GM12801 (cell line): ENCODE results near the gene LEPROT.

Experiments used
- TF ChIP-seq, protein P1 (sequence below): IDR thresholded peaks from one replicate; pipeline ENCODE4 v1.5.1; 2011; ENCODE audit warnings: control low read depth; ENCODE audit not compliant: insufficient read length; ENCODE audit errors: extremely low read depth

The LEPROT gene

DNA sequence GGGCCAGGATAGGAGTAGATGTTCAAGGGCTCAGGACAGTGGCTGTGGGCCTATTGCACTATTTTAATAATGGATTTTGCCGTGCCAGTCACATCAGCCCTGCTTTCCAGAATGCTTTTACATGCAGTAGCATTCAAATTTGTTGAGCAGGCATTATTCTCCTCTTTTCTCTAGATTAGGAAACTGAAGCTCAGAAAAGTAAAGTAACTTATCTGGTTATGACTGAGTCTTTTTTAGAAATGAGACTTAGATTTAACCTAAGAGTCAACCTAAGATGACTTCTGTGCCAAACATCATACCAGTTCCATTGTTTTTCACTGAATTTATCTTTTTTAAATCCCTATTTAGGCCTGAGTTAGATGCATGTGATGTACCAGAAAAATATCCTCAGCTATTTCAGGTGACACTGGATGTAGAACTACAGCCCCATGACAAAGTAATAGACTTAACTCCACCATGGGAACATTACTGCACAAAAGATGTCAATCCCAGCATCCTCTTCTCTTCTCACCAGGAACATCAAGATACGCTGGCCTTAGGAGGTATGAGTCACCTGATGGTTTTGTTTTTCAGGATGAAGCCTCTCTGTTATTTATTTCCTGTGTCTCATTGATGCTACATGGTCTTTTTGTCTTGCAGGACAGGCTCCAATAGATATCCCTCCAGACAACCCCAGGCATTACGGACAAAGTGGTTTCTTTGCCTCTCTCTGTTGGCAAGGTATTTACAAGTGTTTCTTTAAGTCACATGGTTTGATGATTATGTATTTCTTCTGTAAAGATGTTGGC lies 31.4 kb upstream of the LEPROT start:
- TF ChIP-seq, protein P1, sequence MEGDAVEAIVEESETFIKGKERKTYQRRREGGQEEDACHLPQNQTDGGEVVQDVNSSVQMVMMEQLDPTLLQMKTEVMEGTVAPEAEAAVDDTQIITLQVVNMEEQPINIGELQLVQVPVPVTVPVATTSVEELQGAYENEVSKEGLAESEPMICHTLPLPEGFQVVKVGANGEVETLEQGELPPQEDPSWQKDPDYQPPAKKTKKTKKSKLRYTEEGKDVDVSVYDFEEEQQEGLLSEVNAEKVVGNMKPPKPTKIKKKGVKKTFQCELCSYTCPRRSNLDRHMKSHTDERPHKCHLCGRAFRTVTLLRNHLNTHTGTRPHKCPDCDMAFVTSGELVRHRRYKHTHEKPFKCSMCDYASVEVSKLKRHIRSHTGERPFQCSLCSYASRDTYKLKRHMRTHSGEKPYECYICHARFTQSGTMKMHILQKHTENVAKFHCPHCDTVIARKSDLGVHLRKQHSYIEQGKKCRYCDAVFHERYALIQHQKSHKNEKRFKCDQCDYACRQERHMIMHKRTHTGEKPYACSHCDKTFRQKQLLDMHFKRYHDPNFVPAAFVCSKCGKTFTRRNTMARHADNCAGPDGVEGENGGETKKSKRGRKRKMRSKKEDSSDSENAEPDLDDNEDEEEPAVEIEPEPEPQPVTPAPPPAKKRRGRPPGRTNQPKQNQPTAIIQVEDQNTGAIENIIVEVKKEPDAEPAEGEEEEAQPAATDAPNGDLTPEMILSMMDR, result no peak

DNA sequence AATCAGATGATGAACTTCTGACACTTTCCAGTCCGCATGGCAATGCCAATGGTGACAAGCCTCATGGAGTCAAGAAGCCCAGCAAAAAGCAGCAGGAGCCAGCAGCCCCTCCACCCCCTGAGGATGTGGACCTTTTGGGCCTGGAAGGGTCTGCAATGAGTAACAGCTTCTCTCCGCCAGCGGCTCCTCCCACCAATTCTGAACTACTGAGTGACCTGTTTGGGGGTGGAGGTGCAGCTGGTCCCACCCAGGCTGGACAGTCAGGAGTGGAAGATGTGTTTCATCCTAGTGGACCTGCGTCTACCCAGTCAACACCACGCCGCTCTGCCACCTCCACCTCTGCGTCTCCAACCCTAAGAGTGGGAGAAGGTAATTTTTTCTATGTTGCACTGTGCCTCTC lies 28.0 kb upstream of the LEPROT start:
- TF ChIP-seq, protein P1, result no peak

DNA sequence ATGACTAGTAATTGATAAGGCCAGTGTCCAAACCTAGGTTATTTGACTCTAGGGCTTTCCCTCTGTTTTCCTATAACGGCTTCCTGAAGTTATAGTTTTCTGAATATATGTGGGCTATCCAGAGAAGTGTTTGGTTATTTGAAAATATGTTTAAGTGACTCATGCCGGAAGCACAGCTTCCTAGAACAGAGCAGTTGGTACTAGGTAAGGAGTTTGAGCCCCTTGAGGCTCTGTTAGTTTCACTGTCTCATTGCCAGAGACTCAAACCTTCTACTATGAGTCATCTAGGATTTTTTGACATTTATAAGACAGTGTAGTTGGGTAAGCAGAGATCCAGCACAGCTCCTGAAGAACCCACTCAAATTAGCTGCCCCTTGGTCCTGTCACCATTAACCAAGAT lies 27.1 kb upstream of the LEPROT start:
- TF ChIP-seq, protein P1, result no peak

DNA sequence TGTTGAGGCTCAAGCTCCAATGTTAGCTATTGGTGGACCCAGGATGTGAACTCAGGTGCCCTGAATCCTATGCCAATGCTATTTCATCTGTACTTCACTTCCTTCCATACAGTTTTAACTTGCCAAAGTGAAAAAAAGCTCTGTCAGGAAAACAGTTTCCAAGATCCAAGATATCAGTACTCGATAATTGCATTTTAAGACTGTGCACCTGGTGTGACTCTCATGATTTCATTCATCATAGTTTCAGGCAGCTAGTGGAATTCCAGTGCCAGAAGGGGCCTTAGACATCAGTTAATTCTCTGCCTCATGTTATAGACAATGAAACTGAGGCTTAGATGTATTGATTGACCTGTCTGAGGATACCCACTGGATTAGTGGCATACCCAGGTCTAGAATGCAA lies 26.5 kb upstream of the LEPROT start:
- TF ChIP-seq, protein P1, result no peak

GRCh38 chr1:65395887-65396612 lies 24.4 kb upstream of the LEPROT start:
- TF ChIP-seq, protein P1, result no peak

DNA sequence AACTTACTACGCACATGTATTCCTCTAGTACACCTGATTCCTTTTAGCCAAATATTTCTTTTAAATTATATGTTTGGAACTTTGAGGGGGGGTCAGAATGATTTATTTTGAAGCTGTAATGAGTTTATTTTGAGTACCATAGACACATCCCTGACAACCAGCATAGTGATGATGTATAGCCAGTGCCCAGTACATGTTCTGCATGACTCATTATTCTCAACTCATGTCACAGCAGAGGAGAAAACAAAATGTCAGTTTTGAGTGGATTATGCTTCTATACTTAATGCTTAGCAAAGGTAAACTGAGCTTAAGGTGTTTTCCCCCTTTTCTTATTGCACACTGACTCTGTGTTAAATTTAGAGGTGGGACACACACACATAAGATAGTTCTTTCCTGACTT lies 22.4 kb upstream of the LEPROT start:
- TF ChIP-seq, protein P1, result no peak

GRCh38 chr1:65399003-65399402 lies 21.5 kb upstream of the LEPROT start:
- TF ChIP-seq, protein P1, result no peak
